ENCODE measurements around the gene MAP1A. TPM values are rescaled to one million over a fixed set of nuclear protein-coding genes. Genes with fewer than 3 reads are reported as not detected.

The MAP1A gene
- polyA plus RNA-seq, 3 donors, result 6.6 to 10.0 (median 7.8) TPM

- no peak for DNase-seq (ENCODE audit: extremely low read depth in 1 of 11, low read depth in 9 of 11, low spot score in 4 of 11)
Observed at GRCh38 chr15:43509660-43510199, 7.7 kb upstream of the MAP1A start.

- peak; percentile 88 to 98 (median 97) for DNase-seq (ENCODE audit: extremely low read depth in 1 of 11, low read depth in 9 of 11, low spot score in 4 of 11)
Observed at GRCh38 chr15:43510200-43511011, 7.0 kb upstream of the MAP1A start.

GRCh38 chr15:43511012-43511885 lies 6.2 kb upstream of the MAP1A start:
- DNase-seq (ENCODE audit: extremely low read depth in 1 of 11, low read depth in 9 of 11, low spot score in 4 of 11), result no peak

- DNase-seq (ENCODE audit: extremely low read depth in 1 of 11, low read depth in 9 of 11, low spot score in 4 of 11), result no peak
Observed at GRCh38 chr15:43513550-43513949, 3.9 kb upstream of the MAP1A start.

- peak in 1 of 11 donors; percentile 18 for DNase-seq (ENCODE audit: extremely low read depth in 1 of 11, low read depth in 9 of 11, low spot score in 4 of 11)
Observed at GRCh38 chr15:43514241-43515057, 3.0 kb upstream of the MAP1A start.

GRCh38 chr15:43515741-43516140 lies 1.7 kb upstream of the MAP1A start:
- no peak for DNase-seq (ENCODE audit: extremely low read depth in 1 of 11, low read depth in 9 of 11, low spot score in 4 of 11)

GRCh38 chr15:43516185-43516584 lies 1.2 kb upstream of the MAP1A start:
- DNase-seq (ENCODE audit: extremely low read depth in 1 of 11, low read depth in 9 of 11, low spot score in 4 of 11), result no peak

GRCh38 chr15:43516801-43517353 lies 531 bp upstream of the MAP1A start:
- peak in 1 of 11 donors; percentile 26 for DNase-seq (ENCODE audit: extremely low read depth in 1 of 11, low read depth in 9 of 11, low spot score in 4 of 11)

GRCh38 chr15:43518197-43518761 lies 871 bp downstream of the MAP1A start:
- DNase-seq (ENCODE audit: extremely low read depth in 1 of 11, low read depth in 9 of 11, low spot score in 4 of 11), result peak in 2 of 11 donors; percentile 36 to 42

- DNase-seq (ENCODE audit: extremely low read depth in 1 of 11, low read depth in 9 of 11, low spot score in 4 of 11), result no peak
Observed at GRCh38 chr15:43519196-43519595, 1.8 kb downstream of the MAP1A start.

- no peak for DNase-seq (ENCODE audit: extremely low read depth in 1 of 11, low read depth in 9 of 11, low spot score in 4 of 11)
Observed at GRCh38 chr15:43520138-43520537, 2.7 kb downstream of the MAP1A start.

GRCh38 chr15:43521419-43521818 lies 4.0 kb downstream of the MAP1A start:
- no peak for DNase-seq (ENCODE audit: extremely low read depth in 1 of 11, low read depth in 9 of 11, low spot score in 4 of 11)

GRCh38 chr15:43522247-43522646 lies 4.8 kb downstream of the MAP1A start:
- DNase-seq (ENCODE audit: extremely low read depth in 1 of 11, low read depth in 9 of 11, low spot score in 4 of 11), result no peak

GRCh38 chr15:43523646-43524045 lies 6.2 kb downstream of the MAP1A start:
- no peak for DNase-seq (ENCODE audit: extremely low read depth in 1 of 11, low read depth in 9 of 11, low spot score in 4 of 11)

GRCh38 chr15:43524254-43524845 lies 6.9 kb downstream of the MAP1A start:
- DNase-seq (ENCODE audit: extremely low read depth in 1 of 11, low read depth in 9 of 11, low spot score in 4 of 11), result no peak

- DNase-seq (ENCODE audit: extremely low read depth in 1 of 11, low read depth in 9 of 11, low spot score in 4 of 11), result no peak
Observed at GRCh38 chr15:43525131-43525530, 7.7 kb downstream of the MAP1A start.

GRCh38 chr15:43526261-43526930 lies 9.0 kb downstream of the MAP1A start:
- no peak for DNase-seq (ENCODE audit: extremely low read depth in 1 of 11, low read depth in 9 of 11, low spot score in 4 of 11)
